ENCODE results near the gene PRPF6.

Gene PRPF6

DNA sequence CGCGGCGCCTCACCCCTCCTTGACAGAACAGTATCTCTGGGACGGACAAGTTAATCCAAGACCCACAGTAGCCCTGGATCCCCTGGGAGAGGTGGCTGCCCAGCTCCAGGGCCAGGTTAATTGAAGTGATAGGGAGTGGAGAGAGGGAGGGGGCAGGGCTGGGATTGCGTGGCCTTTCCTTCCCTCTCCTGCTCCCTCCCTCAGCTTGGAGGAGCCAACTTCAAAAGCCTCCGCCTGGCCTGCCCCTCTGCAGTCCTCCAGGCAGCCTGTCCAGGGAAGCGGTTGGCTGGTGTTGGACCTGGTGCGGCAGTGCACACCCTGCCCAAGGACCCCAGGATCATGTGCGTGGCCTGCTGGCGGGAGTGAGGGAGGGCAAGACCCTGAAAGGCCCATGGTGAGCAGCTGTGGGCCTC is 55.0 kb downstream of the PRPF6 start, which contains the start of gene C20orf204:
C20orf204 (plus strand) TSS at position 250 of the 413 bp plus-strand sequence; CDS start at position 392, 142 bp downstream.
- no peak for DNase-seq (ENCODE audit: low read depth)

- no peak for DNase-seq (ENCODE audit: low read depth)
These were observed 55.6 kb downstream of the PRPF6 start for GRCh38 chr20:64036346-64037198.

- no peak for DNase-seq (ENCODE audit: low read depth)
These were observed 56.2 kb downstream of the PRPF6 start for GRCh38 chr20:64037199-64037497.

- no peak for DNase-seq (ENCODE audit: low read depth)
These were observed 56.7 kb downstream of the PRPF6 start for GRCh38 chr20:64037498-64038213.

DNA sequence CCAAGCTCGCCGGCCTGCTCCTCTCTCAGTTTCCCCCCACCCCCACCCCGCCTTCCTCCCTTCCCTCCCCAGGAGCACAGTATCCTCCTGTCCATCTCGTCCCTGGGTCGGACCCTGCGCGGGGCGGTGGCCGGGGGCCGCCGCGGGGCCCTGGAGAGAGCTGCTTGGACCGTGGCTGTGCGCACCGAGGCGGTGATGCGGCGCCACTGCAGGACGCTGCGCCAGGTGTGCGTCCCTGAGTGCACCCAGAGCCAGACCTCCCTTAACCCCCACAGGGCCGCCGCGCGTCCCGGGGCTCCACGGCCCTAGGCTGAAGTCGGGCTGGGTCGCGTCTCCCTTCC is 57.3 kb downstream of the PRPF6 start:
- no peak for DNase-seq (ENCODE audit: low read depth)

GRCh38 chr20:64038565-64039292 is 57.8 kb downstream of the PRPF6 start:
- no peak for DNase-seq (ENCODE audit: low read depth)

- DNase-seq (ENCODE audit: low read depth): no peak
These were observed 58.6 kb downstream of the PRPF6 start for GRCh38 chr20:64039293-64040160.

DNA sequence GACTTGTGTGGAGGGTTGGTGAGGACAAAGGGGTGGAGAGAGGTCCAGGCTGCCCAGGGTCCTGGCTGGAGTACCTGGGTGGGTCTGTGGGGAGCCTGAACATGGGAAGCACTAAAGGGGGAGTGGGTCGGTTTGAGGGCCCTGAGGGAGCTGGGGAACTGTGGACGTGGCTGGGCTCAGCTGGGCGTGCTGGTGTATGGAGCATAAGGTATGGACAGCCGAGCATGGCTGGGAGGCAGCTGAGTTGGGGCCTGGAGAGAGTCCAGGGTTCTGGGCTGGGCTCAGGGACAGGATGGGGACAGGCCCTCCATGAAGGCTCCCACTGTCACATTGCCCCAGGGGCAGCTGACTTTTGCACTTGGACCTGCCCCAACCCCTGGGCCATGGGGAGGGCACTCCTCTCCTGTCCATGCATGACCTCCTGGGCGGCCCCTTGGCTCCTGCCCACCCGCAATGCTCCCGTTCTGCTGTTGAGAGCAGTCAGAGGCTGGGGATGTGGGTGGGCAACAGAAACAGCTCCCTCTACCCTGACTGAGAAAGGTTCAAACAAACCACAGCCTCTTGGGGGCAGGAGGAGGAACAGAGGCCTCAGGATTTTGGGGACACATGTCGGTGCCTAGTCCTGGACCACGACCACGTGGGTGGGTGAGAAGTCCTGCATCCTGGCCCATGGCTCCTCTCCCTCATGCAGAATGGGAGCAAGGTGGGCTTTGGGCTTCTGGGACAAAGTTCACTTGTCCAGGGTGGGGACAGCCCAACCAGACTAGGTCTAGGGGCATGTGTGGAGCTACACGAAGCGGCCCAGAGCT is 59.5 kb downstream of the PRPF6 start:
- DNase-seq (ENCODE audit: low read depth): no peak

DNA sequence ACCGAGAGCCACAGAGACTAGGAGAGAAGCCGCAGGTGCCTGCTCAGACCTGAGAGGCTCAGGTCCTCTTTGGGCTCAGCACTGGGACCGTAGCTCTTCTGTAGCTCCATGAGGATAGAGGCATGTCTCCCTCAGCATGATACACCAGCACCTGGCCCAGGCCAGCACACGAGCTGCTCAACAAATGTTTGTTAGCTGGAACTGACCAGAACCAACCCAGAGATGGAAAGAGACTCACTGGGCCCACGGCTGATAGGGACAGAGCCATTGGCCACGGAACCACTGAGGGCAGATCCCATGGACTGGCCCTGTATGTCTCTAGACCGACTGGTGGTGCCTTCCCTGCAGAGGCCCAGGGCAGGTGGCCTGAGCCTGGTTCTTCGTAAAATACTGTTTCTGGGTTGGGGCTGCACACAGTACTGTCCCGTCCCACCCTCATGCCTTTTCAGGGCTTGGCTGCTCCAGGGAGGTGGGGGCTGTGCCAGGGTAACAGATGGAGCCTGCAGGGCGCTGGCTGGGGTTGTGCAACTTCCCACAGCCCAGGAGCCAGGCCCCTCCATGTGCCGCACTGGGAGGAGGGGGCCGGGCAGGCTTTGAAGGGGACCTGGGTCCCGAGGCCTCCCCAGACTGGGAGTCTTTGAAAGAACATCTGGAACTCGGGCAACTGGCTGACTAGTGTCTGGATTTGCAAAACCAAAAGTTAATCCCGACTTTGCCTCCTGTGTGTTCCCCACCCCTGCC is 60.3 kb downstream of the PRPF6 start:
- no peak for DNase-seq (ENCODE audit: low read depth)

- DNase-seq (ENCODE audit: low read depth): no peak
These were observed 60.8 kb downstream of the PRPF6 start for GRCh38 chr20:64041781-64042053.

GRCh38 chr20:64042054-64042781 is 61.3 kb downstream of the PRPF6 start:
- no peak for DNase-seq (ENCODE audit: low read depth)

DNA sequence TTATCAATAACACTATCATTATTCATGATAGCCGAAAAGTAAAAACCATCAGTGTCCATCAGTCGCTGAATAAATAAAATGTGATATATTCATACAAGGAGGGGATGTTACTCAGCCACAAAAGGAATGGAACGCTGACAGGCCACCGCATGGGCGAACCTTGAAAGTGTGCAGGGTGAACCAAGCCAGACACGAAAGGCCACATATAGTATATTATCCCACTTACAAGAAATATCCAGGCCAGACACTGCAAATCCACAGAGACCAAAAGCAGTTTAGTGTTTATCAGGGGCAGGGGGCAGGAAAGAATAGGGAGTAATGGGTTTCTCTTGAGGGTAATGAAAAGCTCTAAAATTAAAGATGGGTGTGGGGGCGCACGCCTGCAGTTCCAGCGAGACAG is 62.8 kb downstream of the PRPF6 start:
- no peak for DNase-seq (ENCODE audit: low read depth)

- DNase-seq (ENCODE audit: low read depth): no peak
These were observed 63.7 kb downstream of the PRPF6 start for GRCh38 chr20:64044484-64045247.

GRCh38 chr20:64045346-64046011 is 64.5 kb downstream of the PRPF6 start:
- no peak for DNase-seq (ENCODE audit: low read depth)

DNA sequence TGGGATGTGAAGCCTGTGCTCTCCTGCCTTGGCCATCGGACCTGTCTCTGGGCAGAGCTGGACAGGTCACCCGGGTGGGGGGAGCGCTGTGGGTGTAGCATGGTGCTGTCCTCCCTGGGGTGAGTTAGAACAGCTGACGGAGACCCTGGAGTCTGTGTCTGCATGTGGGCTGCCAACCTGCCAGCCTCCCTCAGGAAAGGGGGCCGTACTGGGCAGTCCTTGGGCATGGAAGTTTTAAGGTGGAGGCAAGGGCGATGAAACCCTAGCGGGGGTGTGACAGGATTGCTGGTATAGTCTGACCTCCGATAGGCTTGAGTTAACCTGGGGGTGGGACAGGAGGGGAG is 66.1 kb downstream of the PRPF6 start:
- no peak for DNase-seq (ENCODE audit: low read depth)

GRCh38 chr20:64047968-64048401 is 67.1 kb downstream of the PRPF6 start:
- DNase-seq (ENCODE audit: low read depth): no peak

DNA sequence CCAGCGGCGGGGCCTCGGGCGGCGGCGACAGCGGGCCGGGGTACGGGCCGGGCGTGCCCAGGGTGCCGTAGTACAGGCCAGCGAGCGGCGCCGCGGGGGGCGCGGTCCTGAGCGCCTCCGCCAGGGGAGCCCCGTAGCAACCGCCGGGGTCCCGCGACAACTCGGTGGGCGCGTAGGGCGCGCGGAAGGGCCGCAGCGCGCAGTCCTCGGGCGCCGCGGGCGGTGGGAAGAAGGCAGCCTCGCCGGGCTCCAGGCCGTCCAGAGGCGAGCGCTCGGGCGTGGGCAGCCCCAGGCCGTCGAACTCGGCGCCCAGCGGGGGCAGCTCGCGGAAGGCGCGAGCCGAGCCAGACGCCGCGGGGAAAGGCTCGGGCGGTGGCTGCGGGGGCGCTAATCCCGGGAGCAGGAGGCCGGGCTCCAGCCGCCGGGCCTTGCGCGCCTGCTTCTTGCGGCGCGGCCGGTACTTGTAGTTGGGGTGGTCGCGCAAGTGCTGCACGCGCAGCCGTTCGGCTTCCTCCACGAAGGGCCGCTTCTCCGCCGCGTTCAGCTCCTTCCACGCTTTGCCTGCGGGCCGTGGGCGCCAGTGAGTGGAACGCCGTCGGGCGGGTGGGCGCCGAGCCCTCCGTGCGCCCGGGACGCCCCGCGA is 67.6 kb downstream of the PRPF6 start:
- DNase-seq (ENCODE audit: low read depth): no peak
